Suppressor macrophage treated with lipopolysaccharide for 1 hour (primary cell): ENCODE data around the gene CPA5.
"Not testable (repeated sequence)": the region's sequence is repeated elsewhere in the genome, so short reads cannot be mapped to it uniquely, and the experiment has no call there.

Source experiments
- DNase-seq, 3 donors: peaks; one replicate each; pipeline ENCODE4 v3.0.0-alpha.2; 2020 to 2022

The CPA5 gene

DNA sequence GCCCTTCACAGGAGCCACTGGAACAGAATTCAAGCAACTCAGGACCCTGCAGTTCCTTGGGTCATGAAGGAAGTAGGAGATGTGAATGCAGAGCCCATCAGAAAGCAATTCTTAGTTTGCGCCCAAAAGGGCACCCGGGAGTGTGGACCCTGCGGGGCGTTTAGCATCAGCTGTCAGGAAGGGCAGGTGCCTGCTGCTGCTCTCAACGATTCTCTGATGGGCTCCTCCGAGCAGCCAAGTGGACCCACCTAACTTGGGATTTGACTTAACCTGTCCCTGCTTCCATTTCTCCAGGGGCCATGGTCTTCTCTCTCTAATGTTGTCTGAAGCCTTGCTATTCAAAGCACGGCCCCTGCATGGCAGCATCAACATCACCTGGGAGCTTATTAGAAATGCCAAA is 17.1 kb downstream of the CPA5 start:
- no peak for DNase-seq

DNA sequence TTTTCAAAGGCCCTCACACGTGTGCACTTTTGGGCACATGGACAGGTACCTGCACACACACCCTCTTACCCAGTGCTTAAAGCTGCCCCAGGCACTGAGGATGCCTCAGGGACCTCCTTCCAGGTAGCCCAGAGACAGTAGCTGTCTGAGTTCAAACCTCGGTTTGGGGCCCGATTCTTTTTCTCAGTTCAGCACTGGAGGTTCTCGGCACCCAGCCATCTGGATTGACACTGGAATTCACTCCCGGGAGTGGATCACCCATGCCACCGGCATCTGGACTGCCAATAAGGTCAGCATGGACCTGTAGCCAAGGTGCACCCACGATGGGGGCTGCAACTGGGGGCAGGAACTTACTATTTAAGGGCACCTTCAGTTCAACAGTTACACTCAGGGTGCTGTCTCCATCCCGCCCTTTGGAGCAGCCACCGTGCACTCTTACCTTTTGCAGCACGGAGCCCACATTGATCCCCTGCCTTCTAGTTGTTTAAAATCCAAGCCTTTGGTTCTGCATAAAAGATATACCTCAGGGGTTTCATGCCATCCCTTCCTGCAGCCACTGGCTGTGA is 17.7 kb downstream of the CPA5 start:
- DNase-seq, result no peak

DNA sequence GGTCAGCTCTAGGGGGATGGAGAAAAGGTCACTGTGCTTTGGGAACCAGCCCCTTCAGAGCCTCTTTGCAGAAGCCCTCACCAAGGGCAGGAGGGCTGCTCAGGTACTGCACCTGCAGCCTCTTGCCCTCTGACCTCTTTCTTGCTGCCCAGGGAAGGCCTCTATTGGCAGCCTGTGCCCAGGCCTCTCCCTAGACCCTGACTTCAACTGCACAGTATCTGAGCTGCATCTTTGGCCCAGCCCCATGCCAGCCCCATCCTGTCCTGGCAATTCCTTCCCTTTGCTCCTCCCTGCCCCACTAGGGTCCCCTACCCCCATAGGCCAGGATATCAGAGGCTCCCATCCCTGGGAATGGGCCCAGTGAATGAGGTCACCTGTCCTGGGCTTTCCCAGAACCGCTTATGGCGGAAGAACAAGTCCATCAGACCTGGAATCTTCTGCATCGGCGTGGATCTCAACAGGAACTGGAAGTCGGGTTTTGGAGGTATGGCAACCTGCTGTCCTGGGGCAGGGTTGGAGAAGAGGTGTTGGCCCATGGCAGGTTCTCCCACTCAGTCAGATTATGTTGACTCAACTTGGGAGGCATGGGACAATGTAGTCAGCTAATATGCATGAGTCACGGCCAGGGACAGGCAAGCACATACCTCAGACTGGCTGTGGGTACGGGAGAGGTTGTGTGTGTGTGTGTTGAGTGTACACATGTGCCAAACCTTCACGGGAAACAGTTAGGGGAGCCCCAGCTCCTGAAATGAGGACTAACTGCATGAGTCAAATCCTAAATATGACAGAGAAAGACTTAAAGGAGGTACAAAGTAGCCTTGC is 18.6 kb downstream of the CPA5 start:
- DNase-seq, result peak; percentile 24 to 36 (median 31)

DNA sequence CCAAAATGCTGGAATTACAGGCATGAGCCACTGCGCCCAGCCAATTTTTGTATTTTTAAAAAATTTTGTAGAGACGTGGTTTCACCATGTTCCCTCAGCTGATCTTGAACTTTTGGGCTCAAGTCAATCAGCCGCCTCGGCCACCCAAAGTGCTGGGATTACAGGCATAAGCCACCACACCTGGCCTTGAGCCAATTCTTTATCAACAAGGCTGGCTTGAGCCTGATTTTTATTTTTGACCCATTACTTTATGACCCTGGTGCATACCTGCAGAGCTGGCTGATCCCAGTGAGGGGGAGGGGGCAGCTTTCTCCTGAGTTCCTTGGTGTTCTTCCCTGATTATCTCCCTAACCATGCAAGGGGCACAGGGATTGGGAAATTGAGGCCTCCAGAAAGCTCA is 19.8 kb downstream of the CPA5 start:
- no peak for DNase-seq

DNA sequence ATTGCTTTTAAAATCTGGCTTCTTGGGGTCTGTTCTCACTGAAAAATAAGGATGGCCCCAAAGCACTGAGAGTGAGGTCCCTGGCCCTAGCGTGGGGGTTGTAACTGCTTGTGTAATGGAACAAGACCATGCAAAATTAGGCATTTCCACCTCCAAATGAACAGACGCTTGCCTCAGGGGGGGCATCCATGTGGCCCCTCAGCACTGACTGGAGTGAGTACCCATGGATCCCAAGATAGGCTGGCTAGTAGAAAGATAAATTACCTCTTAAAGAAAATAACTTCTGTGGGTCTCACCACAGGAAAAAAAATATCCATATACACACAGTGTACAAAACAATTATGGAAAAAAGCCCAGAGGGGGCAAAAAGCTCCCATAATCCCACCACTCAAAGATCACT is 20.5 kb downstream of the CPA5 start:
- no peak for DNase-seq

DNA sequence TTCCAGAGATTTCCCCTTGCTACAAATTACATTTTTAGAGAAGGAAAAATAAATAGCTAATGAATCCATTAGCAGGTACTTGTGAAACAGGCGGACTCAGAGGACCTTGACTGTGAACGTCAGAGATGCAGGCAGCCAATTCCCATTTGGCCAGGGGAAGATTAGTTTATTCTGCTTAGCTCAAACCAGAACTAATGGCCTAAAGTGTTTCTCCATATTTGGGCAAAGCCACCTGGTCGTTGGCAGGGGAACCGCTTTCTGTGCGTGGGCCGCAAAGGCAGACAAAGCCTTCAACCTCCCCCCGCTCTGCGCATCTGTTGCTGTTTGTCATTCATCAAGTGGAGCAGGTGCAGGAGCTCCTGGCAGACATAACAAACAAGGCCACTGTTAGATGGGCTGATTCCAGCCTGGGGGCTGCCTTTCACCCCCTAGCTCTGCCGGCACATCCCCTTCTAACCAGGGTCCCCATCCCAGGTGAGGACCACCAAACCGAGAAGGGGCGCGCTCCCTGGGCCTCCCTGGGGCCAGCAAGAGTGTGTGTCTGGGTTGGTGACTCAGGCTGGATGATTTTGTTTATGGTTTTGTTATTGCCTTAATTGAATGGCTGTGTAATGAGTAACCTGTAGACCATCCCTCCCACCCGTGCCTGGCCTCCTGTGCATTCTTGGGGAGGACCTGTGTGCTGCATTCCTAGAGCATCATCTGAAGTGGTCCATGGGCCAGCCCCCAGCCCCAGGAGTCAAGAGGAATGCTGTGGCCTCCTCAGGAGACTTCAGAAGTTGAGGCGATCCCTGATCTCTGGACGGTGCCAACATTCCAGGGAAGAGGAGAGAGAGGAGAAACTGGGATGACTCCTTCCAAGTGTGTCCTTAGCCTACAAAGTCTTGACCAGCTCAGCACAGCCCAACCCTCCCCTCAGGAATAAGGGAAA is 21.2 kb downstream of the CPA5 start:
- no peak for DNase-seq

DNA sequence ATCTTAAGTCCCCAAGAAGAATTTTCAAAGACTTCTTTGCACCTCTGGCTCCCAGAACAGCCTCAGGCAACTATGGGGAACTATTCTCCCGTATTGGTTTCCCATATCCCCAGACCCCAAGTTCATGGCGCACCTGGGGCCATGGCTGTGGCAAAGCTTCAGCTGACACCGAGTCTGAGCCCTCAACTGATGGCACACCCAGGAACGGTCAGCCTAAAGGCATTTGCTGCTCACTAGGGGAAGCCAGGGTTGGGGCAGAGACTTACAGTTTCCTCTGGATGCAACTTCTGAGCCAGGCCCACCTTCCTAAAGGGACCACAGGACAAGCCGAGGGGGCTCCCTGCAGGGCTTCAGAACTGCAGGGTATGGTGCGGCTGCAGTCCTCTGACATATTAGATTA is 21.9 kb downstream of the CPA5 start:
- DNase-seq, result no peak

DNA sequence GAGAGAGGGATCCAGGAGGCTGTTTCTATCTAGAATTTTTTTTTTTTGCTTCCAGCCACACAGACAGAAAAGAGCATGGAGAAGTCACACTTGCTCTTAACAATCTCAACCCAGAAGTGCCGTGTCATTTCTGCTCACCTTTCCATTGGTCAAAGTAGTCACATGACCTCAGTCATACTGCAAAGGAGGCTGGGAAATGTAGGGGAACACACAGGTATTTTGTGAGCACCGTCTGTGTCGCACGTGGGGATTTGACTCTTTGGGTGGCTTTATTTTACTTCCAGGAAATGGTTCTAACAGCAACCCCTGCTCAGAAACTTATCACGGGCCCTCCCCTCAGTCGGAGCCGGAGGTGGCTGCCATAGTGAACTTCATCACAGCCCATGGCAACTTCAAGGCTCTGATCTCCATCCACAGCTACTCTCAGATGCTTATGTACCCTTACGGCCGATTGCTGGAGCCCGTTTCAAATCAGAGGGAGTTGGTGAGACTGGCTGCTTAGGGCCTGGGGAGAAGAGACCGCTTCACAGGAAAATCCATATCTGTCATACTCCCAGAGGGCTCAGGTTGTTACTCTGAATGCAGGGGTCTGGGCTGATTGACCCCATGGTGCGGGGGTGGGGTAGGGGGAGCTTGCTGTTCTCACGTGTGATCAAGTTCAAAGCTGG is 22.6 kb downstream of the CPA5 start:
- no peak for DNase-seq

DNA sequence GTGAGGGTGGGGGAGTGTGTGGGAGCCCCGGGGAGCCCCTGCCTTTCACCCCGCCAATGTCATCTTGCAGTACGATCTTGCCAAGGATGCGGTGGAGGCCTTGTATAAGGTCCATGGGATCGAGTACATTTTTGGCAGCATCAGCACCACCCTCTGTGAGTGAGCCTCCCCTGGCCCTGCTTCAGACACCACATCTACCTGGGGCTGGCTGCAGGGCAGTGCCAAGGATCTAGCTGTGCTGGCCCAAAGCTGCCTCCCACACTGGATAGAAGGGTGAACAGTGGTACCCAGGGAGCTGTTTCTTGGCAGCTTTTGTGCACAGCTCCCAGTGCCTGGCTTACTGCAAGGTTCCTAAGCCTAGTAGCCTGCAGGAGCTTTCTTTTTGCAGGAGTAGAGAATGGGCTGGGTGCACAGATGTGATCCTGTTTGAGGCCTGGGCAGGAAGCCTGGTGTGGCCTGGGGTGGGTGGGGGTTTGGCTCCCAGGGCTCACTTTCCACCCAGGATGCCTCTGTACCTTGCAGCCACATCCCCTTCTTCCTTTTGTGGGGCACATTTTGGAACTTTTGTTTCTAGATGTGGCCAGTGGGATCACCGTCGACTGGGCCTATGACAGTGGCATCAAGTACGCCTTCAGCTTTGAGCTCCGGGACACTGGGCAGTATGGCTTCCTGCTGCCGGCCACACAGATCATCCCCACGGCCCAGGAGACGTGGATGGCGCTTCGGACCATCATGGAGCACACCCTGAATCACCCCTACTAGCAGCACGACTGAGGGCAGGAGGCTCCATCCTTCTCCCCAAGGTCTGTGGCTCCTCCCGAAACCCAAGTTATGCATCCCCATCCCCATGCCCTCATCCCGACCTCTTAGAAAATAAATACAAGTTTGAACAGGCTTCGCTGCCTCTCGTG is 23.5 kb downstream of the CPA5 start:
- DNase-seq, result no peak

DNA sequence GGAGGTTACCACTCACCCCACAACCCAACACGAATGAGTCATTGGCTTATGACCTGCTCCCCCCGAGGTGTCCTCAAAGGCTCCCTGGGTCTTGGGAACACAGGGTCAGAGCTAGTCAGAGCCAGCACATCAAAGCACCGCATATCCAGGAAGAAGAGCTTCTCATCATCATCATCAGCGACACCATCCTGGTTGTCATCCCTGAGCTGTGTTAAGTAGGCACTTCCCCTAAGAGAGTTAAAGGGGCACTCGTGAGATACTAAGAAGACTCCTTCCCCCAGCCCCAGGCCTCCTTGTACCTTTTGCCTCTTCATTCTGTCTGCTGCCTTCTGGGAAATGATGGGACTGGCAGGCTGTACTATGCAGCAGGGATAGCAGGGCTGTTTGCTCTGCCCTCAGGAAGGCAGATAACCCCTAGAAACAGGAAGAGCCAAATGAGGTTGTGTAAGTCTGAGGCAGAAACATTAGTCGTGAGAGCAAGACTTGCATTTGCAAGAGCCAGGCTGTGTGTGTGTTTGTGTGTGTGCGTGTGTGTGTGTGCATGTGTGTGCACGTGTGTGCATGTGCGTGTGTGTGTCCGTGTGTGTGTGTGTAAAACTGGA is 24.6 kb downstream of the CPA5 start:
- peak; percentile 28 to 45 (median 42) for DNase-seq

DNA sequence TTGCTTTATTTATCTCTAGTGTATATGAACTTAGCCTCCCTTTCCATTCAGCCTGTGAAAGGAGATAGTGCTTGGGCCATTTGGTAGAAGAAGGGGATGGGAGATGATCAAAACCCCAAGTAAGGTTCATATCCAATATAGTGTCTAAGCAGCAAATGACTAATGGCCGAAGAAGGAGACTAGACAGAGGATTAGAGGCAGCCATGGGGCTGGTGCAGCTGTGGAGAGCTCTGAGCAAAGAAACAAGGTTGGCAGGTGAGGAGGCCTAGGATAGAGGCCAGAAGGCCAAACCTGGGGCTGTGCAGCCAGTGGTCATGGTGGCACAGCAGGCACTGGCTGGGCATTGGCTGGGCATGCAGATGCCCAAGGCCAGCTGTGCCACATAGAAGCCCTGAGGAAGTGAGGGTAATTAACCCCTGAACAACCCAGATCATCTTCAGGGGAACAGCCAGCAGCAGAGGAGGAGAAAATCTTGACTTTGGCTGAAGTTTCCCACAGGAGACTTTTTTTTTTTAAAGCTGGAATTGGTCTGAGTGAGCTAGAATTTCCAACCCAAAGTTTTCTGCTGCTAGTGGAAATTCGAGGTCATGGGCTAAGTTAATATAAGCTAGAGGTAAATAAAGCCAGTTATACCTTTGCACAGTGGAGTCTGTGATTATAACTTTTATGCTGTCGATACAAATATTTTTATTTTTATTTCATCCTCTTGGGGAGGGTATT is 25.4 kb downstream of the CPA5 start:
- DNase-seq, result no peak

DNA sequence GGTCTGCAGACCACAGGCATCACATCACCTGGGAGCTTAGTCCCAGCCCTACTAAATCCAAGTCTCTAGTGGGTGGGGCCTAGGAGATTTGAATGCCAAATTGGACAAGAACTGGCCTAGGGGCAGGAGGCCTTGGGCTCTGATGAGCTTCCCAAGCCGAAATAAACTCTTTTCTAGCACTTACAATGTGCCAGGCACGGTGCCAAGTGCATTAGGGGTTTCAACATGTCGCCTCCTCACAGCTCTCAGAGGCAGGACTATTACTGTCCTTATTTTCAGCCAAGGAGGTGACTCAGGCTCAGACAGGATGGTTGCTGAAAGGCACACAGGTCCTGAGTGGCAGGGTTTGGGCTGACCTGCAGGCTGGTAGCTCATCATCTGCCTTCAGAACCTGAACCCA is 26.4 kb downstream of the CPA5 start:
- no peak for DNase-seq

DNA sequence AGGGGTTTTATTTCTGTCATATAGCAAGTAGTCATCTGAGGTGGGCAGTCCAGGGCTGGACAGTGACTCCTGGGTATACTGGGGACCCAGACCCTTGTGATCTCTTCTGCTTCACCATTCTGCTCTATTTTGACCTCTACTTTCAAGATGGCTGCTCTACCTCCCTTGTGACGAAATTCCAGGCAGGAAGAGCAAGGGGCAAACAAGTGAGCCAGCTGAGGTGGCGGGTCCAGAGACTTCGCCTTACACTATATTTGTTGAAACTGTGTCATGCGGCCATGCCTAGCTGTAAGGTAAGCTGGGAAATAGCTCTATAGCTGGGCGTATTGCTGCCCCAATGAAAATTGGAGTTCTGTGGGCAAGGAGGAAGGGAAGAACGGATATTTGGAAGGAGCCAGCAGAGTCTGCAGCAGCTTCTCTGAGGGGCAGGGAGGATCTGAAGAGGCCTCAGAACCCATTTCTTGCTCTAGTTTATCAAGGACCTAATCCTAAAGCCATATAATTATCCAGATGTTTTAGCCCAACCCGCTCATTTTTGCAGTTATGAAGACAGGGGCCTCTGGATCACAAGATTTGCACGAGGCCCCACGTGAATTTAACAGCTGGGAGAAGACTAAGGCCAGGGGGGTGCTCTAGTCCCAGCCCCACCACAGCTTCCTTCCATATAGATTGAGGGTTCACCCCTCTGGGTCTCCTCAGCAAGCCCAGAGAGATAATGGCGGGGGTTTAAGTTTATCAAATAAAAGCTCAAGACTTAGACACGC is 28.0 kb downstream of the CPA5 start:
- DNase-seq, result no peak

DNA sequence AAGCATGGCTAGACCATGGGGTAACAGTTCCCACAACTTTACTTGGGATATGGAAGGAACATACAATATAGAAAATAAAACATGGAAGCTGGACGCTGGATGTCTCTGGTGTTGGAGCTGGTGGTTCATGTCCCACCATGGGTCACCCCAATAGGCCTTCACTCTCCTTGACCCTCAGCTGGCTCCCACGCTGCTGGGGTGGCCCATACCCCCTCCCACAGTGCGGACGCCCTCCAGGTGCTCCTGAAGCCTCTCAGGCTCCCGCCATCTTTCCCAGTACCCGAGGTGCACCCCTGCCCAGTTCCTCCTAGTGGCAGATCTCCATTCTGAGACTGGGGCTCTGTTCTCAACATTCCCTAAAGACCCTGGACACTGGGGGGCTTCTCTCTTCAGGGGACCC is 29.9 kb downstream of the CPA5 start:
- no peak for DNase-seq

DNA sequence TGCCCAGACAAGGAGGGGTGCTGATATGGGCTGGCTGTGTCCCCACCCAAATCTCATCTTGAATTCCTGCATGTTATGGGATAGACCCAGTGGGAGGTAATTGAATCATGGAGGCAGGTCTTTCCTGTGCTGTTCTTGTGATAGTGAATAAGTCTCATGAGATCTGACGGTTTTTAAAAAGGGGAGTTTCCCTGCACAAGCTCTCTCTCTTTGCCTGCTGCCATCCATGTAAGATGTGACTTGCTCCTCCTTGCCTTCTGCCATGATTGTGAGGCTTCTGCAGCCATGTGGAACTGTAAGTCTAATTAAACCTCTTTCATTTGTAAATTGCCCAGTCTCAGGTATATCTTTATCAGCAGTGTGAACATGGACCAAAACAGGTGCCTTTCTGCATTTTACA is 31.8 kb downstream of the CPA5 start:
- not testable (repeated sequence) for DNase-seq

DNA sequence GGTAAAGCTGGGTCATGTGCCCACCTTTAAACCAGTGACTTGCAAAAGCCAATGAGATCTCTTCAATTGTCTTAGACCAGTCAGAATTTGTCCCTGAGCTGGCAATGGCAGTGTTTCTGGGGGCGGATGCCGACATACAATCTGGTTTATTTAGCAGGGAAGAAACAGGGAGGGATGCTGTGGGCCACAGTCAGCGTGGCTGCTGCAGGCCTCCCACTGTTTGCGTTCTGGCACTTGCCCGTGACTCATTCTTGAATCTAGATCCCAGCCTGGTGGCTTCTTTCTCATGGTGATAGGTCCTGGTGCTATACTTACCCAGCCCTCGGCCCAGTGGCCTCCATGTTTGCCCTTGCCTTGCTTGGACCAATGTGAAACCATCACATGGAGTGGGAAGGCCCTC is 32.6 kb downstream of the CPA5 start:
- DNase-seq, result no peak

DNA sequence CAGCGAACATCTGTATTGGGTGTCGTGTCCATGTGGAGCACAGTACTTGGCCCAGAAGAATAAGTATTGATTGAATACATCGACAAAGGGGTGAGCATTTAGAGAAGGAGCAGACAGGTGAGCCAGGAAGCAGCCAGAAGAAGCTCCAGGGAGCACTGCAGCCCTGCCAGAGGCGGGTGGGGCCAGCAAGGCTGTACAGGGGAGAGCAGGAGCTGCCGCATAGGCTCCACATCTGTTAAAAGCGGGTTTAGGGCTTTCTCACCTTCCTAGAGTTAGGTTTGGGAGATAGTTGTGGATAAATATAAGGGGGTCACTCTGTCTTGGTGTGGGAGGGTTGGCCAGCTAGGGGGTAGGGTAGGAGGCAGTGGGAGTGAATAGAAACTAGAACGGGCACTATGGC is 34.4 kb downstream of the CPA5 start:
- no peak for DNase-seq

DNA sequence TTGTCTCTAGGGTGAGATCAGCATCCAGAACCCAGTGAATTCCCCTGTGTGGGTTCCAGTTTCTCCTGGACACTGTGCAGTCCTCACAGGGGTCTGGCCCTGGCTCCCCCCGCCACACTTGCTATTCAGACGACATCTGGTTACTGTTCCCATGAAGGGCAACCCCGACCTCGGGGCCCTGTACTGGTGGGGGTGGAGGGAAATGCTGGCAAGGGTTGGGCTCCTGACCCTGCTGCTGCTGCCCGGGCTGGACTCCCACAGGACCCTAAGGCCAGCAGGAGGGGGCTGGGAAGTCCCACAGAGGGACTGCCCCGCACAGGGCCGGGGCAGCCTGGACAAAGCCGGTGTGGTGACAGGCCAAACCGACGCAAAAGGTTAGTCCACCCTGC is 34.9 kb downstream of the CPA5 start:
- no peak for DNase-seq

DNA sequence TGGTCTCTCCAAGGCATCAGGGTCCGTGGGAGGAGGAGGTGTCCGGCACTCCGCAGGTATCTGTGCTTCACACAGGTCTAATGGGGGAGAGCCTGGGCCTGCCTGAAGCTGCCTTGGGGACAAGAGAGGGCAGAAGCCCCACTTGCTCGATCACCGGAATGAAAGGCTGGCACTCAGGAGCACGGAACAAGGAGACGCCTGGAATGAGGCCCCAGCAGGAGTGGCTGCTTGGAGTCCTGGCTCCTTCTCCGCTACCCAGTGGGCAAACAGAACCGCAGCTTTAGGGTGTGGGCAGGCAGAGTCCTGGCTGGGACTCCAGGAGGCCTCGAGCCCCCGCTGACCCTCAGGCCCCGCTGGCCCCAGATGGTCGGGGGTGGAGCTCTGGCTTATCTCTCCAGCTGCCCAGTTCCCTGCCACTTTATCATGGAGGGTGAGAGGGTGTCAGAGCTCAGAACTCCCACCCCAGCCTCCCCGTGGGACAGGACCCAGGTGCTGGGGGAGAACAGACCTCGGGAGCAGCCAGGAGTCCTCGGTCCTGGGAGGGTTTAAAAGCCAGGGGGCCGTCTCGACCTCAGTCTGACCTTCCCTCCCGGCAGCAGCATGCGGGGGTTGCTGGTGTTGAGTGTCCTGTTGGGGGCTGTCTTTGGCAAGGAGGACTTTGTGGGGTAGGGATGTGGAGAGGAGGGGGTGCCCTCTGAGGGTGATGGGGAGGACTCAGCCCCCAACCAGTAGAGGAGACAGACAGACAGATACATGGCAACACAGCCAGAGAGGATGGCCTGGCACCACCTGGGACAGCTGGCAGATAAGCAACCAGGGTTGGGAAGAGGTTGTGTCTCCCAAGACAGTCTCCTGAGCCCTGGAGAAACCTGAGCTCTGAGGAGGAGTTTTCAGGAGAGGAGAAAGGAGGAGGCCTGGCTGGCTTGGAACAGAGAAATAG is 35.6 kb downstream of the CPA5 start, which contains the start of gene CPA1:
TSS of gene CPA1 (plus strand) at position 574 of the 940 bp plus-strand sequence. CDS start at position 601, 27 bp downstream.
- DNase-seq, result no peak
